RWPE2 (cell line): Measurements from ENCODE around the gene SH3RF1.

Source experiments
- ATAC-seq: fragments of 200-7000 bp; cut with Tn5 transposase; 3 replicates; pipeline ENCODE4 v1.9.1; 2021; ENCODE audit warnings: low read depth
- DNase-seq: peaks from one replicate; pipeline ENCODE4 v3.0.0-alpha.2; 2020; ENCODE audit warnings: low spot score
- H3K27ac ChIP-seq: fragments of 450-650 bp; 2 replicates; pipeline ENCODE4 v1.5.1; 2017; ENCODE audit warnings: mild to moderate bottlenecking; ENCODE audit not compliant: poor library complexity, severe bottlenecking
- H3K27me3 ChIP-seq: fragments of 250-450 bp; sonication (Bioruptor Pico); 2 replicates; pipeline ENCODE4 v1.5.1; 2021; ENCODE audit warnings: mild to moderate bottlenecking, moderate library complexity; ENCODE audit not compliant: insufficient read depth, poor library complexity, severe bottlenecking
- H3K36me3 ChIP-seq: fragments of 250-450 bp; sonication (Bioruptor Pico); 2 replicates; pipeline ENCODE4 v1.5.1; 2020; ENCODE audit warnings: low read depth, mild to moderate bottlenecking, moderate library complexity
- H3K4me1 ChIP-seq: fragments of 250-450 bp; sonication (Bioruptor Pico); 2 replicates; pipeline ENCODE4 v1.5.1; 2021; ENCODE audit warnings: mild to moderate bottlenecking, moderate library complexity; ENCODE audit not compliant: insufficient read depth, poor library complexity, severe bottlenecking
- H3K4me3 ChIP-seq: fragments of 250-450 bp; sonication (Bioruptor Pico); 2 replicates; pipeline ENCODE4 v1.5.1; 2021; ENCODE audit warnings: mild to moderate bottlenecking, moderate library complexity; ENCODE audit not compliant: severe bottlenecking
- H3K9me3 ChIP-seq: fragments of 250-450 bp; sonication (Bioruptor Pico); 2 replicates; pipeline ENCODE4 v1.5.1; 2021; ENCODE audit warnings: mild to moderate bottlenecking, moderate library complexity; ENCODE audit not compliant: severe bottlenecking
- TF ChIP-seq, protein P1 (sequence below): fragments of 450-650 bp; IDR thresholded peaks from one replicate; pipeline ENCODE4 v1.5.1; 2017; ENCODE audit warnings: mild to moderate bottlenecking, moderate library complexity; ENCODE audit not compliant: poor library complexity, severe bottlenecking

SH3RF1 gene

DNA sequence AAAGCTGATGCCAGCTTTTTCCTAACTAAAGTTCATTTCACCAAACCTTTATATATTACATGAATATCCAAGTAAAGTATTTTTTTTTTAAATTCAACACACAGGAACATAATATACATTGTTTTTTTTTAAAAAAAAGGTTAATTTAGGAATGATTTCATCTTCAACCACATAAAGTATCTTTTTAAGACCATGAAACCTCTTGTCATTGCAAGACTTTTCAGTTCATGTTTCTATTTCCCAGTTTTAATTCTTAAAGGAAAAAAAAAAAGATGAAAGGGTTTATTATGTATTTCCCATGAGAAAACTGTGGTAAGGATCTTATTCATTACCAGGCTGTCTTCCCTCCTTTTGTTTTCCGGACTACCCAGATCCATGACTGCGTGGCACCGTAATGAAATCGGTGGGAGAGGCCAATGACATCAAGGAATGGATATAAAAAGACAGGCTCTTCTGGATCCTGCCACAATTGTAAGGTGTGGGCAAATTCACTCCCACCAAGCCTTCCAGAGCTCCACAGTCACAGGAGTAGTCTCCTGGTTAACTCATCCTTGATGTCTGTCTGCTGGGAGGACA, 176.0 kb downstream of the SH3RF1 start:
- ATAC-seq: no peak
- H3K4me1 ChIP-seq: no peaks in the 10 kb centered on the region
- H3K27ac ChIP-seq: no peak overlapping the region
- H3K4me3 ChIP-seq: no peak overlapping the region
- no peak for DNase-seq
- peaks cover 3% of the 10 kb centered on the region for H3K9me3 ChIP-seq
- TF ChIP-seq, protein P1, sequence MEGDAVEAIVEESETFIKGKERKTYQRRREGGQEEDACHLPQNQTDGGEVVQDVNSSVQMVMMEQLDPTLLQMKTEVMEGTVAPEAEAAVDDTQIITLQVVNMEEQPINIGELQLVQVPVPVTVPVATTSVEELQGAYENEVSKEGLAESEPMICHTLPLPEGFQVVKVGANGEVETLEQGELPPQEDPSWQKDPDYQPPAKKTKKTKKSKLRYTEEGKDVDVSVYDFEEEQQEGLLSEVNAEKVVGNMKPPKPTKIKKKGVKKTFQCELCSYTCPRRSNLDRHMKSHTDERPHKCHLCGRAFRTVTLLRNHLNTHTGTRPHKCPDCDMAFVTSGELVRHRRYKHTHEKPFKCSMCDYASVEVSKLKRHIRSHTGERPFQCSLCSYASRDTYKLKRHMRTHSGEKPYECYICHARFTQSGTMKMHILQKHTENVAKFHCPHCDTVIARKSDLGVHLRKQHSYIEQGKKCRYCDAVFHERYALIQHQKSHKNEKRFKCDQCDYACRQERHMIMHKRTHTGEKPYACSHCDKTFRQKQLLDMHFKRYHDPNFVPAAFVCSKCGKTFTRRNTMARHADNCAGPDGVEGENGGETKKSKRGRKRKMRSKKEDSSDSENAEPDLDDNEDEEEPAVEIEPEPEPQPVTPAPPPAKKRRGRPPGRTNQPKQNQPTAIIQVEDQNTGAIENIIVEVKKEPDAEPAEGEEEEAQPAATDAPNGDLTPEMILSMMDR: no peak
- peaks cover 37% of the 10 kb centered on the region for H3K36me3 ChIP-seq
- H3K27me3 ChIP-seq: no peaks in the 10 kb centered on the region

DNA sequence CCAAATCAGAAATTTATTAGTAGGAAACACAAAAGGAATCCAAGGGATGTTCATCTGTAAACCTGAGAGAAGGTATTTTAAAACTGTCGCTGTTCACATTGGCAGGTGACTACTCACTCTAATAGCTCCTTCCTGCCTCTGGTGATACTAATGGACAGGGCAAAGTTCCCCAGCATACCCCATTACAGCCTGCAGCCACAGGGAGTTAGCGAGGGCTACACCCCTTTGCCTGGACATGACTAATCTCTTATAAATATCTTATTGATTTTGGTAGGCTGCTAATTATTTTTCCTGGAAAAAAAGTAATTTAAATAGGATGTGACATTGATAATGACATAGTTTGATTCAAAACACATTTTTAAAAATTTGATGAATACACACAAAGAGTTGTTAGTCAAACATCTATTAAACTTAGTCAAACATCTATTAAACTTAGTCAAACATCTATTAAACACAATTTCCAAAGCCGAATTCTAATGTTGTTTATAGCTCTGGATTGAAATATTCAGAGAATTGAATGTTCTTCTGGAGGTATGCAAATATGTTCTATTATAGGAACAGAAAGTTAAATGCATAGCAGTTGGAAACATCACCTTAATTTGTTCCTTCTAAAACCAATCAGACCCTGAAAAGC, 177.8 kb downstream of the SH3RF1 start:
- no peaks in the 10 kb centered on the region for H3K27me3 ChIP-seq
- H3K9me3 ChIP-seq: peaks cover 3% of the 10 kb centered on the region
- H3K36me3 ChIP-seq: peaks cover 28% of the 10 kb centered on the region
- TF ChIP-seq, protein P1: no peak
- H3K4me1 ChIP-seq: no peaks in the 10 kb centered on the region
- H3K4me3 ChIP-seq: no peak overlapping the region
- H3K27ac ChIP-seq: no peak overlapping the region
- ATAC-seq: no peak
- no peak for DNase-seq

DNA sequence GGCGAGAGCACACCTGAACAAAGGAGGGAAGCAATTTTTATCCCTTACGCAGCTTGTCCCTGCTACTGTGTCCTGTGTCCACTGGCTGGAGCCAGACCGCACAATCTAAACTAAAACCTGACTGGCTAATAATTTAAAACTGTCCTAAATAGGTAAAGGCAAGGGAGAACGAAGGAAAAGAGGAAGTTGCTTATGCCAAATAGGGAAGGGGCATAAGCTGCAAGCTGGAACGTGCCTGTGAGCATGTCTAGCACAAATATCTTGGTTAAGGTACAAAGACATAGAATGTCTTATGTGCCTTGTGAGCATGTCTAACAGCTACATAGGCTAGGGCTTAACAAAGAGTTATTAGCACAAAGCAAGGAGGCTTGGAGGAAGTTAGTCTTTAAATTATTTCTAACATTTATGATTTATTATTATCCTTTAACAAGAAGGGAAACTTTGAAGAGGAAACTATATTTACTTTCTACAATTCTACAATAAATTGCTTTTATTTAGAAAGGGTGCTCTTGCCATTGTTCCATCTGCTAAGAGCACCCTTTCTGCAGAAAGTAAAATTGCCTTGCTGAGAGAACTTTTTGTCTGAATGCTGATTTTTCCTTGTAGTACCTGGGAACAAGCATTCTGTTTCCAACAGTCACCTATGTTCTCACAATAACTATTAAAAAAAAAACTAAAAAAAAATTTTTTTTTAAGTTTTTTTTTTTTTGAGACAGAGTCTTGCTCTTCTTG, 180.1 kb downstream of the SH3RF1 start:
- DNase-seq: no peak
- Histone ChIP-seq H3K27me3 (no peaks in the 10 kb centered on the region), H3K9me3 (peaks cover 3% of the 10 kb centered on the region), H3K36me3 (peaks cover 20% of the 10 kb centered on the region), H3K4me1 (no peaks in the 10 kb centered on the region), H3K27ac (no peak overlapping the region), H3K4me3 (no peak overlapping the region)
- no peak for ATAC-seq
- TF ChIP-seq, protein P1: no peak

DNA sequence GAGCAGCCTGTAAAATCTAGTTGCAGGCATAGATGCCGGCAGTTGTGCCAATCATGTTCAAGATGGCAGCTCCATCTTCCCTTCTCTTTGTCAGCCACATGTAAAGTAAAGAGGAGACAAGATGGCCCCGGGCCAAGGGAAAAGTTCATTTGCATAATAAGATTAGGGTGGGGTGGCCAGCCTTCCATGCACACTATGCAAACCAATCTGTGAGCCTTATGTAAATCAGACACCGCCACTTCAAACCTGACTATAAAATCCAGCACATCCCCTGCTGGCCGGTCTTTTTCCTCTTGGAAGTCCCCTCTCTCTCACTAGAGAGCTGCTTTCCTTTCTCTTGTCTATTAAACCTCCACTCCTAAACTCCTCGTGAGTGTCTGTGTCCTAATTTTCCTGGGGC, 181.8 kb downstream of the SH3RF1 start:
- Histone ChIP-seq H3K36me3 (peaks cover 10% of the 10 kb centered on the region), H3K27me3 (no peaks in the 10 kb centered on the region), H3K27ac (no peak overlapping the region), H3K4me3 (no peak overlapping the region), H3K4me1 (no peaks in the 10 kb centered on the region), H3K9me3 (peaks cover 3% of the 10 kb centered on the region)
- ATAC-seq: no peak
- TF ChIP-seq, protein P1: no peak
- DNase-seq: no peak
